B cell (primary cell): ENCODE results near the gene INSL4. TPM values are rescaled to one million over a fixed set of nuclear protein-coding genes. Genes with fewer than 3 reads are reported as not detected.

Source experiments
- ATAC-seq: fragments of 200-7000 bp; cut with Tn5 transposase; one replicate; pipeline ENCODE4 v1.10.0; 2021; ENCODE audit warnings: low read depth, mild to moderate bottlenecking, moderate number of reproducible peaks, moderate library complexity
- CTCF ChIA-PET: fragments of 350-600 bp; sonication (Branson Sonifier 250); formaldehyde crosslinking; loops from one replicate; lab custom pipeline; 2021; ENCODE audit warnings: antibody characterized with exemption, inconsistent platforms; lab: Charles Lee
- POLR2A ChIA-PET: fragments of 350-600 bp; sonication (Branson Sonifier 250); formaldehyde crosslinking; loops from one replicate; lab custom pipeline; 2021; ENCODE audit warnings: antibody characterized with exemption; lab: Charles Lee
- DNase-seq: peaks from one replicate; pipeline ENCODE4 v3.0.0; 2013
- H2AFZ ChIP-seq: 2 replicates; pipeline ENCODE4 v1.6.1; 2012; ENCODE audit warnings: mild to moderate bottlenecking, low read depth, low read length; ENCODE audit not compliant: insufficient read depth, poor library complexity, severe bottlenecking
- H3K27ac ChIP-seq, 2 donors: 1 replicate in 1 of 2; 2 replicates in 1 of 2; pipeline ENCODE4 v1.5.1; 2012 to 2013; ENCODE audit warnings: low read length in 2 of 2, mild to moderate bottlenecking in 2 of 2, moderate library complexity in 1 of 2
- H3K27me3 ChIP-seq, 4 experiments: fragments of 200-600 bp in 1 of 4; sonication (generic) in 1 of 4; replicated peaks in 1 of 4; 1 replicate in 2 of 4; 2 replicates in 2 of 4; pipeline versions ENCODE4 v1.6.1 to v1.7.0; 2013 to 2016; ENCODE audit warnings: low read length in 3 of 4, mild to moderate bottlenecking in 2 of 4, mixed read lengths in 1 of 4, moderate library complexity in 1 of 4; ENCODE audit not compliant: insufficient read depth in 4 of 4, control insufficient read depth in 3 of 4; ENCODE audit errors: control extremely low read depth in 1 of 4
- H3K36me3 ChIP-seq, 2 experiments: replicated peaks in 1 of 2; 1 replicate in 1 of 2; 2 replicates in 1 of 2; pipeline versions ENCODE4 v1.6.1 to v1.7.1; 2013; ENCODE audit warnings: low read length in 1 of 2; ENCODE audit not compliant: insufficient read depth in 2 of 2, control insufficient read depth in 1 of 2; ENCODE audit errors: control extremely low read depth in 1 of 2, extremely low read depth in 1 of 2
- H3K4me1 ChIP-seq, 2 donors: fragments of 200-600 bp in 1 of 2; sonication (generic) in 1 of 2; 1 replicate in 1 of 2; 2 replicates in 1 of 2; pipeline versions ENCODE4 v1.5.1 to v1.6.1; 2013 to 2017; ENCODE audit warnings: low read length in 2 of 2; ENCODE audit not compliant: control insufficient read depth in 2 of 2, insufficient read depth in 2 of 2
- H3K4me2 ChIP-seq: replicated peaks from 2 replicates; pipeline ENCODE3; 2012; ENCODE audit warnings: mild to moderate bottlenecking, low read depth, low read length; ENCODE audit not compliant: poor library complexity, severe bottlenecking
- H3K4me3 ChIP-seq, 5 experiments: fragments of 200-600 bp in 1 of 5; sonication (generic) in 1 of 5; 1 replicate in 3 of 5; 2 replicates in 2 of 5; pipeline versions ENCODE4 v1.5.1 to v1.7.0; 2011 to 2016; ENCODE audit warnings: low read length in 4 of 5, mild to moderate bottlenecking in 4 of 5, low read depth in 2 of 5, control low read depth in 1 of 5, moderate library complexity in 1 of 5; ENCODE audit not compliant: insufficient read depth in 1 of 5; ENCODE audit errors: control extremely low read depth in 1 of 5, extremely low read depth in 1 of 5
- H3K79me2 ChIP-seq: fragments of 200-600 bp; sonication (generic); one replicate; pipeline ENCODE4 v1.6.0; 2016; ENCODE audit warnings: low read length; ENCODE audit not compliant: control insufficient read depth, insufficient read depth
- H3K9ac ChIP-seq: fragments of 200-600 bp; sonication (generic); 2 replicates; pipeline ENCODE4 v1.6.1; 2017; ENCODE audit warnings: mild to moderate bottlenecking, low read length, moderate library complexity
- H3K9me3 ChIP-seq, 3 donors: one replicate each; pipeline versions ENCODE4 v1.6.1 to v1.7.1; 2013; ENCODE audit warnings: low read length in 2 of 3; ENCODE audit not compliant: control insufficient read depth in 2 of 3, insufficient read depth in 1 of 3; ENCODE audit errors: control extremely low read depth in 1 of 3
- H4K20me1 ChIP-seq: 2 replicates; pipeline ENCODE4 v1.6.0; 2012; ENCODE audit warnings: mild to moderate bottlenecking, low read length; ENCODE audit not compliant: insufficient read depth, control insufficient read depth, poor library complexity, severe bottlenecking
- H3K27ac Mint-ChIP-seq: one replicate; pipeline ENCODE4 v1.8.0; 2021; ENCODE audit warnings: mixed read lengths
- H3K27me3 Mint-ChIP-seq: one replicate; pipeline ENCODE4 v1.8.0; 2021; ENCODE audit warnings: mixed read lengths
- H3K4me1 Mint-ChIP-seq: one replicate; pipeline ENCODE4 v1.8.0; 2021; ENCODE audit warnings: mixed read lengths
- H3K4me3 Mint-ChIP-seq: one replicate; pipeline ENCODE4 v1.8.0; 2021; ENCODE audit warnings: mixed read lengths
- H3K9me3 Mint-ChIP-seq: one replicate; pipeline ENCODE4 v1.8.0; 2022; ENCODE audit warnings: mixed read lengths; ENCODE audit not compliant: insufficient read depth
- CTCF ChIP-seq: fragments of 200-600 bp; IDR thresholded peaks from one replicate; pipeline ENCODE4 v1.8.0; 2022; ENCODE audit warnings: antibody characterized with exemption, mild to moderate bottlenecking
- EZH2 ChIP-seq: IDR thresholded peaks from 2 replicates; pipeline ENCODE4 v1.6.1; 2012; ENCODE audit warnings: borderline replicate concordance, low read depth, mild to moderate bottlenecking, moderate library complexity, low read length; ENCODE audit not compliant: insufficient read depth, poor library complexity, severe bottlenecking
- WGBS: methylation state at CpG from one replicate; pipeline ENCODE4 v1.1.5; 2013; ENCODE audit warnings: missing lambda C conversion rate; ENCODE audit not compliant: insufficient coverage; 5-methylcytosine and 5-hydroxymethylcytosine counted together
- intact Hi-C: fragments of 100-400 bp; cut with micrococcal nuclease; formaldehyde crosslinking; loops from one replicate; pipeline ENCODE4 v1.10.0; 2022
- polyA plus RNA-seq: library from polyadenylated mRNA; depleted of rRNA; stranded (reverse); fragments of >200 nt; gene quantifications from 2 replicates; pipeline ENCODE4 v1.2.3, GENCODE V29; 2012
- total RNA-seq, 2 donors: library from RNA; stranded (reverse); fragments of 120-200 nt in 1 of 2; gene quantifications; 1 replicate in 1 of 2; 2 replicates in 1 of 2; pipeline versions ENCODE4 v1.2.3 to v1.2.4, GENCODE V29; 2013 to 2022

INSL4 gene
- total and polyA plus RNA-seq, 2 donors (not counting 1 experiment from before 2014, with no cell fraction given) = not detected

GRCh38 chr9:5186416-5187169 is 44.6 kb upstream of the INSL4 start:
- Histone ChIP-seq H3K4me1 (no peaks in the 10 kb centered on the region), H3K27me3 (no peaks in the 10 kb centered on the region), H3K36me3 (no peaks in the 10 kb centered on the region), H3K4me2 (no peak overlapping the region), H4K20me1 (no peaks in the 10 kb centered on the region), H2AFZ (peak overlapping the region; percentile 13), H3K4me3 (no peak overlapping the region), H3K9me3 (peaks cover 0 to 1% (median 0%) of the 10 kb centered on the region in 3 donors), H3K27ac (no peak overlapping the region), H3K9ac (no peak overlapping the region), H3K79me2 (no peaks in the 10 kb centered on the region)
- ChIA-PET POLR2A (interaction anchor here (1.0 kb wide), 1 partner anchor 252 kb away, joined by 3 read pairs; no protein-coding TSS in a partner anchor), CTCF (interaction anchor here (0.5 to 5.7 kb wide), 39 partner anchors 9 to 648 kb away, joined by 3 to 107 read pairs (median 5); partner anchors contain the start of genes CD274, ERMP1, PLGRKT and RIC1)
- H3K9me3 Mint-ChIP-seq = no peaks in the 10 kb centered on the region
- H3K4me3 Mint-ChIP-seq = no peak overlapping the region
- WGBS = 46% methylated on average over 3 of the region's 8 CpGs
- no peaks in the 10 kb centered on the region for H3K27me3 Mint-ChIP-seq
- no peak overlapping the region for H3K27ac Mint-ChIP-seq
- TF ChIP-seq EZH2 (no peak), CTCF (peak; percentile 78)
- peak; percentile 79 for ATAC-seq
- intact Hi-C loops = loop anchor here (1.0 to 10.0 kb wide), 8 partner anchors 256 to 868 kb away; partner anchors contain the start of gene ERMP1
- H3K4me1 Mint-ChIP-seq = peaks cover 2% of the 10 kb centered on the region
- DNase-seq = peak; percentile 74
